CD4-positive, alpha-beta T cell (primary cell): ENCODE measurements around the gene PCSK4. TPM values are rescaled to one million over a fixed set of nuclear protein-coding genes. Genes with fewer than 3 reads are reported as not detected.

ENCODE experiments used
- ATAC-seq: fragments of 200-7000 bp; cut with Tn5 transposase; one replicate; pipeline ENCODE4 v1.10.0; 2022; ENCODE audit warnings: mild to moderate bottlenecking; ENCODE audit not compliant: poor library complexity
- CTCF ChIA-PET: fragments of 350-600 bp; sonication (Branson Sonifier 250); formaldehyde crosslinking; loops from one replicate; lab custom pipeline; 2021; ENCODE audit warnings: antibody characterized with exemption, inconsistent platforms; lab: Charles Lee
- POLR2A ChIA-PET: fragments of 350-600 bp; sonication (Branson Sonifier 250); formaldehyde crosslinking; loops from one replicate; lab custom pipeline; 2021; ENCODE audit warnings: antibody characterized with exemption, inconsistent platforms; lab: Charles Lee
- DNase-seq, 14 experiments: peaks; one replicate each; pipeline ENCODE4 v3.0.0-alpha.2; 2013 to 2020; ENCODE audit warnings: mixed read lengths in 2 of 14
- H3K27ac ChIP-seq, 2 donors: one replicate each; pipeline versions ENCODE4 v1.5.1 to v1.7.0; 2013; ENCODE audit warnings: low read length in 2 of 2, low read depth in 1 of 2, mild to moderate bottlenecking in 1 of 2
- H3K27me3 ChIP-seq, 2 experiments: 1 replicate in 1 of 2; 2 replicates in 1 of 2; pipeline versions ENCODE4 v1.6.1 to v1.7.0; 2013; ENCODE audit warnings: low read length in 2 of 2, control low read depth in 1 of 2, mild to moderate bottlenecking in 1 of 2, moderate library complexity in 1 of 2; ENCODE audit not compliant: insufficient read depth in 2 of 2, control insufficient read depth in 1 of 2
- H3K36me3 ChIP-seq: one replicate; pipeline ENCODE4 v1.6.1; 2013; ENCODE audit warnings: low read length, control low read depth; ENCODE audit not compliant: insufficient read depth
- H3K4me1 ChIP-seq: one replicate; pipeline ENCODE4 v1.6.1; 2013; ENCODE audit warnings: low read length, control low read depth; ENCODE audit not compliant: insufficient read depth
- H3K4me3 ChIP-seq: one replicate; pipeline ENCODE4 v1.5.1; 2013; ENCODE audit warnings: mild to moderate bottlenecking, low read length, moderate library complexity
- H3K9me3 ChIP-seq, 2 experiments: 1 replicate in 1 of 2; 2 replicates in 1 of 2; pipeline versions ENCODE4 v1.6.1 to v1.7.0; 2013; ENCODE audit warnings: low read length in 2 of 2, mild to moderate bottlenecking in 2 of 2, control low read depth in 1 of 2, moderate library complexity in 1 of 2; ENCODE audit not compliant: control insufficient read depth in 1 of 2, insufficient read depth in 1 of 2
- H3K27ac Mint-ChIP-seq: one replicate; pipeline ENCODE4 v1.8.0; 2020; ENCODE audit warnings: mixed read lengths
- H3K27me3 Mint-ChIP-seq: one replicate; pipeline ENCODE4 v1.8.0; 2021; ENCODE audit warnings: mixed read lengths
- H3K36me3 Mint-ChIP-seq: one replicate; pipeline ENCODE4 v1.8.0; 2021; ENCODE audit warnings: low read depth, mixed read lengths
- H3K4me1 Mint-ChIP-seq: one replicate; pipeline ENCODE4 v1.8.0; 2021; ENCODE audit warnings: low read depth, mixed read lengths
- H3K4me3 Mint-ChIP-seq: one replicate; pipeline ENCODE4 v1.8.0; 2020; ENCODE audit warnings: mild to moderate bottlenecking, mixed read lengths
- H3K9me3 Mint-ChIP-seq: one replicate; pipeline ENCODE4 v1.8.0; 2020; ENCODE audit warnings: mixed read lengths
- intact Hi-C, 2 experiments: fragments of 100-400 bp; cut with DNase I in 1 of 2; cut with micrococcal nuclease in 1 of 2; formaldehyde crosslinking; loops; one replicate each; pipeline versions ENCODE4 v1.15.1 to v1.9.0; 2023 to 2025; cut with DNase I, micrococcal nuclease
- total RNA-seq, 174 experiments: library from RNA in 2 of 174; stranded (reverse) in 2 of 174; gene quantifications; one replicate each; pipeline ENCODE4 v1.2.3 and lab custom pipeline; 2021 to 2026
- TF ChIP-seq, protein P1 (sequence below): fragments of 200-600 bp; IDR thresholded peaks from one replicate; pipeline ENCODE4 v1.8.0; 2022; ENCODE audit warnings: antibody characterized with exemption, mild to moderate bottlenecking

The PCSK4 gene
- total RNA-seq, 2 experiments from 2014 or later: 4.2 to 5.2 TPM

DNA sequence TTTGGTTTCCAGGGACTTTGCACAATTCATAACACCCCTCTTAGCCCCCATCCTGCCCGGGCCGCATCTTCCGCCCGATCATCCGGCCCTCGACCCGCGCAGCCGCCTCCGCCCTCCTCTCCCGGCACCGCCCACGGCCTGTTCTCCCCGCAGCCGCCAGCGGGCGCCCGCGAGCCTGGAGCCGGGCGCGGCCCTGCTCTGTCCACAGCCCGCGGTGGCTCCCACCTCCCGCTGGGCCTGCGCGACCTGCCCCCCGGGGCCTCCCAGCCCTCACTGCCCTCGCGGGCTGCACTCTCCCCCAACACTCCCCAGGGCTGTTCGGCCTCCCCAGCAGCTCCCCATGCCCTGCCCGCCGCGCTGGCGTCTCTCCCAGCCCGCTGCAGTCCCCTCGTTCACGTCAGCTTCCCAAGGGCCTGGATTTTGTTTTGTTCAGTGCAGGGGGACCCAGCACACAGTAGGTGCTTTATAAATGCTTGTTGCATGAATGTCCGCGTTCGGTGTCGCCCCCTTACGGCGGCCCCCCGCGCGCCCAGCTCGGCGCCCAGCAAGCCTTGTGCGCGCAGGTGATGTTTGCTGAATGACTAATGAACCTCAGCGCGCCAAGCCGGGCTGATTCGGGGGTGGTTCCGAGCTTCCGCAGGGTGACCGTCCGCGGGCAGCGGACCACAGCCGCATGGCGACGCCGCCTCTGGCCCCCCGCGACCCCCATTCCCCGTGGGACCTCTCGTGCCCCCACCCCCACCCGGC is 44.8 kb downstream of the PCSK4 start:
- H3K4me1 Mint-ChIP-seq: peaks cover 22% of the 10 kb centered on the region
- H3K27ac Mint-ChIP-seq: no peak overlapping the region
- Histone ChIP-seq H3K4me3 (peak overlapping the region; percentile 52), H3K27me3 (peaks cover 33 to 44% of the 10 kb centered on the region in 2 experiments), H3K36me3 (peaks cover 22% of the 10 kb centered on the region), H3K9me3 (peaks cover 0 to 21% of the 10 kb centered on the region in 2 experiments), H3K27ac (no peak overlapping the region), H3K4me1 (peaks cover 50% of the 10 kb centered on the region)
- no peaks in the 10 kb centered on the region for H3K9me3 Mint-ChIP-seq
- POLR2A ChIA-PET: interaction anchor here (1.1 to 1.7 kb wide), 6 partner anchors 10 to 176 kb away, joined by 4 to 8 read pairs (median 5); partner anchors contain the start of gene CIRBP
- intact Hi-C loops: loop anchor here in 1 of 2 experiments (2.0 kb wide), 2 partner anchors 25 to 69 kb away; no protein-coding TSS in a partner anchor
- DNase-seq: peak; percentile 55 to 88 (median 72)
- H3K36me3 Mint-ChIP-seq: peaks cover 26% of the 10 kb centered on the region
- peak overlapping the region; percentile 69 for H3K4me3 Mint-ChIP-seq
- H3K27me3 Mint-ChIP-seq: peaks cover 27% of the 10 kb centered on the region
- TF ChIP-seq, protein P1, sequence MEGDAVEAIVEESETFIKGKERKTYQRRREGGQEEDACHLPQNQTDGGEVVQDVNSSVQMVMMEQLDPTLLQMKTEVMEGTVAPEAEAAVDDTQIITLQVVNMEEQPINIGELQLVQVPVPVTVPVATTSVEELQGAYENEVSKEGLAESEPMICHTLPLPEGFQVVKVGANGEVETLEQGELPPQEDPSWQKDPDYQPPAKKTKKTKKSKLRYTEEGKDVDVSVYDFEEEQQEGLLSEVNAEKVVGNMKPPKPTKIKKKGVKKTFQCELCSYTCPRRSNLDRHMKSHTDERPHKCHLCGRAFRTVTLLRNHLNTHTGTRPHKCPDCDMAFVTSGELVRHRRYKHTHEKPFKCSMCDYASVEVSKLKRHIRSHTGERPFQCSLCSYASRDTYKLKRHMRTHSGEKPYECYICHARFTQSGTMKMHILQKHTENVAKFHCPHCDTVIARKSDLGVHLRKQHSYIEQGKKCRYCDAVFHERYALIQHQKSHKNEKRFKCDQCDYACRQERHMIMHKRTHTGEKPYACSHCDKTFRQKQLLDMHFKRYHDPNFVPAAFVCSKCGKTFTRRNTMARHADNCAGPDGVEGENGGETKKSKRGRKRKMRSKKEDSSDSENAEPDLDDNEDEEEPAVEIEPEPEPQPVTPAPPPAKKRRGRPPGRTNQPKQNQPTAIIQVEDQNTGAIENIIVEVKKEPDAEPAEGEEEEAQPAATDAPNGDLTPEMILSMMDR: peak; percentile 87
- CTCF ChIA-PET: interaction anchor here (0.8 to 2.5 kb wide), 8 partner anchors 10 to 166 kb away, joined by 3 to 16 read pairs (median 4); no protein-coding TSS in a partner anchor
- ATAC-seq: peak; percentile 86

DNA sequence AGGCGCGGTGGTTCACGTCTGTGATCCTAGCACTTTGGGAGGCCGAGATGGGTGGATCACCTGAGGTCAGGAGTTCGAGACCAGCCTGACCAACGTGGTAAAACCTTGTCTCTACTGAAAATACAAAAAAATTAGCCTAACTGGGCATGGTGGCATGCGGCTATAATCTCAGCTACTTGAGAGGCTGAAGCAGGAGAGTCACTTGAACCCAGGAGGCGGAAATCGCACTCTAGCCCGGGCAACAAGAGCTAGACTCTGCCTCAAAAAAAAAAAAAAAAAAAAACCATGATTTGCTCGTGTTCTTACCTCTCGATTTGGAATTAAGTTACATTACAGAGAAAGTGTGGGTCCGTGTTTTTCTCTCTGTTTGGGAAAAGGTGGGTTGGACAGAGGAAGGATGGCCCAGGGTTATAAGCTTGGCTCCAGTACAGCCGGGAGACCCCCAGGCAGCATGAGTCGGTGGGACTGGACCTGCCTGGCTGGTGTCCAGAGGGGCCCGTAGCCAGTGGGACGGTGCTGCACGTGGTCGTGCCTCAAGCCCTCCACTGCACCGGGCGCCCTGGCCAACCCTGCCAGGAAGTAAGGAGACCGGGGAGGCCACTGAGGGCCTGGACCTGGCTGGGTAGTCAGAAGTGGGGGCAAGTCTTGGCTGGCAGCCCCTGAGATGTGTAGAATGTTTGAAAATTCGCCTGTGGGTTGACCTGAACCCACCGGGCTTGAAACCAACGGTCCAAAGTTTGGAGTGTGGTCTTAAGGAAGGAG is 48.3 kb downstream of the PCSK4 start:
- ChIA-PET CTCF (no interaction called here), POLR2A (interaction anchor here (1.0 kb wide), 1 partner anchor 49 kb away, joined by 3 read pairs; the partner anchor contains the start of gene REEP6)
- no peak for ATAC-seq
- no peak for DNase-seq
- Mint-ChIP-seq H3K36me3 (peaks cover 52% of the 10 kb centered on the region), H3K27me3 (no peaks in the 10 kb centered on the region), H3K27ac (peak overlapping the region; percentile 62), H3K4me1 (peaks cover 25% of the 10 kb centered on the region), H3K9me3 (no peaks in the 10 kb centered on the region), H3K4me3 (peak overlapping the region; percentile 75)
- intact Hi-C loops: no loop called here
- peaks cover 0 to 3% of the 10 kb centered on the region in 2 experiments for H3K9me3 ChIP-seq
- TF ChIP-seq, protein P1: no peak
- H3K4me3 ChIP-seq: no peak overlapping the region
- peaks cover 3 to 11% of the 10 kb centered on the region in 2 experiments for H3K27me3 ChIP-seq
- H3K36me3 ChIP-seq: peaks cover 32% of the 10 kb centered on the region
- peaks cover 55% of the 10 kb centered on the region for H3K4me1 ChIP-seq
- no peak overlapping the region for H3K27ac ChIP-seq

DNA sequence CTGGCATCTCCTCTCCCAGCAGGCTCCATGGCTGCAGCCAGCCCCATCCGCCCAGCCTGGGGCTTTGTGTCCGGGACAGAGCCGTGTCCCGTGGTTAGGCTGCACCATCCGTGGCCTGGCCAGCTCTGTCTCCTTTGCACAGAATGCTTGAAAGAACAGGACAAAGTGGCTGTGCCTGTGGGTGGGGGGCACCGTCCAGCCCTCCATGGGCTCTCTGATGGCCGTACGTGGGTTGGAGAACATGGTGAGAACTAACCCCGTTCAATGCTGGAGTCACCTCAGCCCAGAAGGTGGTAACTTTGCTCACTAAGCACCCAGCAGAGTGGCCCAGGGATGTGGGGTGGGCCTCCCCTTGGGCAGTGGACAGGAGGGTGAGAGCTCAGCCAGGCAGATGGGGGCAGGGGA is 49.1 kb downstream of the PCSK4 start:
- H3K4me3 ChIP-seq: no peak overlapping the region
- H3K9me3 ChIP-seq: no peaks in the 10 kb centered on the region
- Mint-ChIP-seq H3K27me3 (no peaks in the 10 kb centered on the region), H3K27ac (peak overlapping the region; percentile 92), H3K36me3 (peaks cover 52% of the 10 kb centered on the region), H3K9me3 (no peaks in the 10 kb centered on the region), H3K4me1 (peaks cover 25% of the 10 kb centered on the region), H3K4me3 (peak overlapping the region; percentile 100)
- DNase-seq (no peak), ATAC-seq (no peak)
- no peak overlapping the region for H3K27ac ChIP-seq
- intact Hi-C loops: no loop called here
- TF ChIP-seq, protein P1: no peak
- ChIA-PET CTCF (no interaction called here), POLR2A (interaction anchor here (1.0 to 1.2 kb wide), 2 partner anchors 28 to 50 kb away, joined by 3 read pairs; partner anchors contain the start of gene REEP6)
- peaks cover 0 to 5% of the 10 kb centered on the region in 2 experiments for H3K27me3 ChIP-seq
- peaks cover 32% of the 10 kb centered on the region for H3K36me3 ChIP-seq
- peaks cover 47% of the 10 kb centered on the region for H3K4me1 ChIP-seq
